NT2/D1 (cell line): Measurements from ENCODE around the gene MCTP1.
"Not testable (repeated sequence)": the region's sequence is repeated elsewhere in the genome, so short reads cannot be mapped to it uniquely, and the experiment has no call there.

Source experiments
- YY1 ChIP-seq: IDR thresholded peaks from 2 replicates; pipeline ENCODE4 v1.6.1; 2011; ENCODE audit not compliant: insufficient read length, insufficient read depth
- ZNF274 ChIP-seq: IDR thresholded peaks from 2 replicates; pipeline ENCODE4 v1.6.1; 2011; ENCODE audit warnings: mild to moderate bottlenecking, low read depth, low read length

- not testable (repeated sequence) for TF ChIP-seq YY1, ZNF274
These were observed 456.7 kb downstream of the MCTP1 start for GRCh38 chr5:94828222-94828621.
